GM11168 (cell line): ENCODE data around the gene PAX8.

ENCODE experiments used
- in situ Hi-C: fragments of 300-500 bp; cut with MboI; formaldehyde crosslinking; loops from one replicate; pipeline ENCODE4 v1.12.0; 2022; ENCODE audit warnings: low sequenced_read_pairs; ENCODE audit not compliant: unreplicated experiment

Gene PAX8

DNA sequence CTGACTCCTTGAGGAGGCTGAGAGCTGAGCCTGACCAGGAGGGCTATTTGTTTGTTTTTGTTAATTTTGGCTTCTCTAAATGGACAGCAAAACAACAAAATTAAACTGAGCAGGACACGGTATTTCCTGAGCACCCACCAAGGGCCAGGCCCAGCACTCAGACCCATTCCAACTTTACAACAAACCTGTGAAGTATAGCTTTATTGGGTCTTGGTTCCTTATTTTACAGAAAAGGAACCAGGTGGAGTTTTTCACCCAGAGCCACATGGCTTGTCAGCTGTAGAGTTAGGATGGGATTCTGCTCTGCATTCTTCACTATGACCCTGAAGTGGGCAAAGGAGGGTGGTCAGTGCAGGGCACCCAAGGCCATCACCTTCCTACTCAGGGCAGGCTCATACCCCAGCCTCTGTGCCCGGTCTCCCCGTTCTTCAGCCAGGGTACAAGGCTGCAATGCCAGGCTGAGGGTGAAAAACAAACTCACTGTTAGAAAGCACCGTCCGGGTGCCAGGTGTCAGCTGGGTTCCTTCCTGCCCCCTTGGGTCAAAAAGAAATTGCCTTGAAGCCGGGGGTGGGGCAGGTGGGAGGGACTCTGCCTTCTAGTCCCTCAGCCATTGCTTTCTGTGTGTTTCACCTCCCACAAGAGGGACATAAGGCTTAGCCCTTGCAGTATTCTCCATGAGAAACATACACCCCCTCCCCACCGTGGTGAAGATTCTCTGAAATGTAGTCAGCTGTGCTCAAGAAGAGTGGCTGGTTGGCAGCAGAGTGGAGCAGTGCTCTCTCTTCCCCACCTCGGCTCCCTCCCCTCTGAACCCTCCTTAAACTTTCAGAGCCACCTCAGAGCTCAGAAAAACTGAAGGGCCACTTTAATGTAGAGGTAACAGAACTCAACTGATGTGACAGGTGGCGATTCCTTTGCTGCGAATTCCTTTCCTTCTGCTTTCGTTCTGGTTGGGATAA, 102.7 kb downstream of the PAX8 start:
- in situ Hi-C loops, result no loop called here

- in situ Hi-C loops, result no loop called here
These were observed 103.6 kb downstream of the PAX8 start for GRCh38 chr2:113175042-113175628.

DNA sequence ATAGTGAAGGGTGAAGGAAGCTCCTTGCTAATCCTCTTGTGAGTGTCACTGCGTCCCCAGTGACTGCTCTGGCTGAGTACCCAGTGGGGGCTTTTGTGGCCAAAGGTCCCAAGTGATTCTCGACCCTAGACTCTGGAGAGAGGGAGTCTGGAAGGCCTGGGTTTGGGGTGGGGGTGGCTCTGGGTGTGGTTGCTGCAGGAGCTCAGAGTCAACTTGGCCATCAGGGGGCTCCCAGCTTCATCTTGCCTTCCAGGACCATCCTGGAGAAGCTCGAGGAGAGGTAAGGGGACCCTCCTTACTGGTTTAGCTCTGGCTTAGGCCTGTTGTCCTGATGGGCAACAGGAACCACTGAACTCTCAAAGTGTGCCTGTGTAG, 104.4 kb downstream of the PAX8 start:
- in situ Hi-C loops, result no loop called here

GRCh38 chr2:113173542-113174375, 105.0 kb downstream of the PAX8 start, which contains the start of gene PSD4:
PSD4 (plus strand) TSS chr2:113173971; CDS start chr2:113182457, 8,486 bp downstream.
- in situ Hi-C loops, result no loop called here

GRCh38 chr2:113172721-113173541, 105.8 kb downstream of the PAX8 start:
- in situ Hi-C loops, result no loop called here

DNA sequence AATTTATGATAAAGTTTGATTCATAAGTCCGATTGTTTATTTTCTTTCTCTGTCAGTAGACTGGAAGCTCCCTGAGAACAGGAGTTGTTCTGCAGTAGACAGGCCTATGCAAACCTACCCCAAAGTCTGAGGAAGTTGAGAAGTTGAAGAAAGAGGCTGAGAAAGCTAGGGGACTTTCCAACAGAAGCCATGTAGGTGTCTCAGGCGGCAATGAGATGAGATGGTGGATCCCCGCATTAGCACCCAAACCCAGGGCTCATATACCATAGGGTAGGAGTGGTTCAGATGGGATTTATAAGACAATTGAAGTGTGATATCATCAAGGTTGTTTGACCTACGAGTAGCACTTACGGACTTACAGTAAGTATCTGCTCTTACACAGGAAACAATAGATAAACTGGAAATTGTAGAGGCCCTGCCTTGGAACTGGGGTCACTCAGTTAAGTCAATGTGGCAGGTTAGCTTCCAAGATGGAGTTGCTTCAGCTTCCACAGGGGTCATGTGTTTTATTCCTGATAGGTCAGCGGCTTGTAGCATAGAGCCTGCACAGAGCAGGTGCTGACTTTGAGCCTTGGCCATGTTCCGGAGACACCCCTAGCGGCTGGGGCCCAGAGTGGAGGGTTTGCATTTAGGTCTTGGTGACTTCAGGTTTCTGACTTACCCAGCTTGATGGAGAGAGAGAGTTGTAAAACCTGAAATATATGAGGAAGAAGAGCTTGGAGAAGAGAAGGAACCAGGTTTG, 107.2 kb downstream of the PAX8 start:
- in situ Hi-C loops, result no loop called here

- in situ Hi-C loops, result no loop called here
These were observed 109.1 kb downstream of the PAX8 start for GRCh38 chr2:113169586-113169985.

DNA sequence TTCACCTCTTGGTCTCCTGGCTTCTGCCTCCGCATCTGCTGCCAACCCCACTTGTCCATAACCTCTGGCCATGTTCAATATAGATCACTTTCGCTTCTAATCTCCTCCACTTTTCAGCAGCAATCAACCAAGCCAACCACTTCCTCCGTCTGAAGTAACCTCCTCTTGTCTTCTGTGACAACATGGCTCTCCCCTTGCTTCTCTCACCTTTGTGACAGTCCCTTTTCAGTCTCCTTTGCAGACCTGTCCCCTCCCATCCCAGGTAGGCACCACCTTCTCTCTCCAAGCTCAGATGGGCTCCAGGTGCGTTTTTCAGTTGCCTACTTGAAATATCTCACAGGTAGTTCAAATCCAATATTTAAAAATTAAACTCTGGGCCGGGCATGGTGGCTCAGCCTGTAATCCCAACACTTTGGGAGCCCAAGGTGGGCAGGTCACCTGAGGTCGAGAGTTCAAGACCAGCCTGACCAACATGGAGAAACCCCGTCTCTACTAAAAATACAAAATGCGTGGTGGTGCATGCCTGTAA, 109.7 kb downstream of the PAX8 start:
- in situ Hi-C loops, result no loop called here

DNA sequence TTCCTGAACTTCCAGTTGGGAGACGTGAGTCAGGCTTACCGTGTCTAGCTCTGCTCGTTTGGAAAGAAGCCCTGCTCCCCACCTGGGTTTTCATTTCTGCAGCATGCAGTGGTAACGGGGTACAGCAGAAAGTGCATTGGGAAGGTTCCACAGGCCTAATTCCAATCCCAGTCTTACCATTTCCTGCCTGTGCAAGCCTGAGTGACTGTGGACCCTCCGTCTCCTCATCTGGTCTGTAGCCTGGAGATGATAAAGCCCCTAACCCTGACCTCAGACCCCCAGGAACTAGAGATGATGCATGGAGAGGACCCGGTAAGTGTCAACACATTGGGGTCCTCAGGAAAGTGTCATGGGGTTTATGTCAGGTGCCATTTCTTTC, 110.8 kb downstream of the PAX8 start:
- in situ Hi-C loops, result no loop called here

GRCh38 chr2:113167115-113167932, 111.4 kb downstream of the PAX8 start:
- in situ Hi-C loops, result no loop called here

DNA sequence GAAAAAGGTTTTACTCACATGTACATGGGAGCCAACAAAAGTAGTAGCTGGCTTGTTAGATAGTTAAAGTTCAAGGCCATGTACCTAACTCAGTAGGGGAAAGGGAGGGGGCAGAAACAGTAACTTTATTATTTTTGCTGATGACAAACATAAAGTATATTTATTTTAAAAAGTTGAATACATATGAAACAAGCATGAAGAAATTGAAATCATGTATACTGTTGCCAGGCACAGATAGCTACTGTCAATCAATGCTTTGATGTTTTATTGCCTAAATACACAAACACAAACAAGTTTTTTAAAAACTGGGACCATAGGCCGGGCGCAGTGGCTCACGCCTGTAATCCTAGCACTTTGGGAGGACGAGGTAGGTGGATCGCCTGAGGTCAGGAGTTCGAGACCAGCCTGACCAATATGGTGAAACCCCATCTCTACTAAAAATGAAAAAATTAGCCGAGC, 112.5 kb downstream of the PAX8 start:
- in situ Hi-C loops, result no loop called here
